GM23248 (cell line): Measurements from ENCODE around the gene PLCD3. TPM values are rescaled to one million over a fixed set of nuclear protein-coding genes. Genes with fewer than 3 reads are reported as not detected.

Source experiments
- DNase-seq: peaks from one replicate; pipeline ENCODE4 v3.0.0-alpha.2; 2015
- H2AFZ ChIP-seq: fragments of 200-600 bp; sonication (generic); 2 replicates; pipeline ENCODE4 v1.6.1; 2016; ENCODE audit warnings: antibody characterized with exemption
- H3F3A ChIP-seq: fragments of 200-600 bp; sonication (generic); 2 replicates; pipeline ENCODE4 v1.6.1; 2016; ENCODE audit warnings: mild to moderate bottlenecking, antibody characterized with exemption, mixed run types; ENCODE audit not compliant: insufficient read depth
- H3K27ac ChIP-seq: fragments of 200-600 bp; sonication (generic); 2 replicates; pipeline ENCODE4 v1.5.1; 2016; ENCODE audit warnings: mild to moderate bottlenecking
- H3K27me3 ChIP-seq: fragments of 200-600 bp; sonication (generic); replicated peaks from 2 replicates; pipeline ENCODE4 v1.6.1; 2016; ENCODE audit warnings: mild to moderate bottlenecking; ENCODE audit not compliant: insufficient read depth
- H3K36me3 ChIP-seq: fragments of 200-600 bp; sonication (generic); 2 replicates; pipeline ENCODE4 v1.6.1; 2016; ENCODE audit warnings: low read depth, mild to moderate bottlenecking
- H3K4me1 ChIP-seq: fragments of 200-600 bp; sonication (generic); 2 replicates; pipeline ENCODE4 v1.6.1; 2016; ENCODE audit warnings: mild to moderate bottlenecking; ENCODE audit not compliant: insufficient read depth
- H3K4me2 ChIP-seq: fragments of 200-600 bp; sonication (generic); one replicate; pipeline ENCODE4 v1.6.1; 2016; ENCODE audit warnings: mild to moderate bottlenecking; ENCODE audit not compliant: unreplicated experiment
- H3K4me3 ChIP-seq: fragments of 200-600 bp; sonication (generic); 2 replicates; pipeline ENCODE4 v1.5.1; 2016; ENCODE audit warnings: mild to moderate bottlenecking
- H3K79me2 ChIP-seq: fragments of 200-600 bp; sonication (generic); 2 replicates; pipeline ENCODE4 v1.6.1; 2016; ENCODE audit warnings: mild to moderate bottlenecking; ENCODE audit not compliant: insufficient read depth
- H3K9ac ChIP-seq: fragments of 200-600 bp; sonication (generic); 2 replicates; pipeline ENCODE4 v1.6.1; 2016; ENCODE audit warnings: mild to moderate bottlenecking
- H3K9me2 ChIP-seq: fragments of 200-600 bp; sonication (generic); 2 replicates; pipeline ENCODE4 v1.6.1; 2016; ENCODE audit warnings: mixed run types, mild to moderate bottlenecking, moderate library complexity; ENCODE audit not compliant: insufficient read depth
- H3K9me3 ChIP-seq: fragments of 200-600 bp; sonication (generic); one replicate; pipeline ENCODE4 v1.6.1; 2017; ENCODE audit warnings: low read depth
- H4K20me1 ChIP-seq: fragments of 200-600 bp; sonication (generic); 2 replicates; pipeline ENCODE4 v1.6.0; 2016; ENCODE audit not compliant: insufficient read depth
- EZH2 ChIP-seq: fragments of 200-600 bp; sonication (generic); IDR thresholded peaks from 2 replicates; pipeline ENCODE4 v1.6.1; 2018; ENCODE audit warnings: antibody characterized with exemption, mild to moderate bottlenecking; ENCODE audit not compliant: insufficient read depth, poor library complexity, severe bottlenecking
- EZH2phosphoT487 ChIP-seq: fragments of 200-600 bp; sonication (generic); IDR thresholded peaks from 2 replicates; pipeline ENCODE4 v1.6.1; 2018; ENCODE audit warnings: antibody characterized with exemption, moderate library complexity, mild to moderate bottlenecking, low read depth; ENCODE audit not compliant: insufficient read depth
- WGBS, 2 experiments: methylation state at CpG; one replicate each; pipeline ENCODE4 v1.1.6; 2015 to 2017; ENCODE audit warnings: low lambda C conversion rate in 2 of 2, low coverage in 1 of 2; ENCODE audit errors: missing lambda C conversion rate in 2 of 2; 5-methylcytosine and 5-hydroxymethylcytosine counted together
- in situ Hi-C: fragments of 300-500 bp; cut with MboI; formaldehyde crosslinking; loops from 2 replicates; pipeline ENCODE4 v1.15.0; 2020
- polyA plus RNA-seq: library from polyadenylated mRNA; unstranded; fragments of >200 nt; fragmentation: Nextera tagmentation; extraction: Ambion mirVana; gene quantifications from 2 replicates; pipeline ENCODE4 v1.2.1, GENCODE V29; 2016
- total RNA-seq: library from RNA; depleted of rRNA; stranded (reverse); fragments of >200 nt; shearing (Covaris generic); gene quantifications from 2 replicates; pipeline ENCODE4 v1.2.3, GENCODE V29; 2014

PLCD3 gene
- total and polyA plus RNA-seq, 2 experiments from 2014 or later, result 17.1 to 30.2 TPM

- Histone ChIP-seq H3K27me3 (no peaks in the 10 kb centered on the region), H3F3A (peaks cover 75% of the 10 kb centered on the region), H2AFZ (no peak overlapping the region), H3K9me3 (no peaks in the 10 kb centered on the region), H3K9me2 (no peaks in the 10 kb centered on the region), H3K4me3 (no peak overlapping the region), H3K79me2 (peaks cover 53% of the 10 kb centered on the region), H3K4me1 (peaks cover 49% of the 10 kb centered on the region), H3K4me2 (no peak overlapping the region), H3K36me3 (peaks cover 63% of the 10 kb centered on the region), H3K27ac (0 out of 2 replicates have a peak overlapping the region, but pooled peaks have one; percentile 12), H3K9ac (no peak overlapping the region), H4K20me1 (no peaks in the 10 kb centered on the region)
- TF ChIP-seq EZH2phosphoT487 (no peak), EZH2 (no peak)
- in situ Hi-C loops, result no loop called here
- DNase-seq, result no peak
- whole genome bisulfite sequencing, 2 experiments, result 87 to 91% methylated on average over 3 of the region's 3 CpGs
These were observed 43.6 kb downstream of the PLCD3 start for GRCh38 chr17:45088741-45089140.

GRCh38 chr17:45087978-45088377 is 44.3 kb downstream of the PLCD3 start:
- Histone ChIP-seq H3K9me3 (no peaks in the 10 kb centered on the region), H3K4me3 (no peak overlapping the region), H3K79me2 (peaks cover 60% of the 10 kb centered on the region), H3F3A (peaks cover 68% of the 10 kb centered on the region), H3K4me2 (peak overlapping the region; percentile 7), H3K9ac (peak overlapping the region; percentile 22; the same call in 1 of the 2 replicates), H2AFZ (no peak overlapping the region), H3K36me3 (peaks cover 66% of the 10 kb centered on the region), H4K20me1 (no peaks in the 10 kb centered on the region), H3K27ac (peak overlapping the region; percentile 53), H3K9me2 (no peaks in the 10 kb centered on the region), H3K4me1 (peaks cover 41% of the 10 kb centered on the region), H3K27me3 (no peaks in the 10 kb centered on the region)
- no peak for TF ChIP-seq EZH2
- TF ChIP-seq EZH2phosphoT487, result no peak
- WGBS, 2 experiments, result 60 to 61% methylated on average over 5 of the region's 5 CpGs
- in situ Hi-C loops, result no loop called here
- DNase-seq, result no peak

- TF ChIP-seq EZH2phosphoT487 (no peak), EZH2 (no peak)
- H3K27me3 ChIP-seq, result no peaks in the 10 kb centered on the region
- H3K9me2 ChIP-seq, result no peaks in the 10 kb centered on the region
- 12 to 21% methylated on average over 3 of the region's 3 CpGs for WGBS, 2 experiments
- no peaks in the 10 kb centered on the region for H4K20me1 ChIP-seq
- H3F3A ChIP-seq, result peaks cover 66% of the 10 kb centered on the region
- in situ Hi-C loops, result no loop called here
- peaks cover 65% of the 10 kb centered on the region for H3K79me2 ChIP-seq
- H3K9me3 ChIP-seq, result no peaks in the 10 kb centered on the region
- H3K36me3 ChIP-seq, result peaks cover 69% of the 10 kb centered on the region
- peak overlapping the region; percentile 22; the same call in 1 of the 2 replicates for H3K9ac ChIP-seq
- peak overlapping the region; percentile 53 for H3K27ac ChIP-seq
- peak overlapping the region; percentile 7 for H3K4me2 ChIP-seq
- DNase-seq, result peak; percentile 50
- H2AFZ ChIP-seq, result no peak overlapping the region
- H3K4me3 ChIP-seq, result no peak overlapping the region
- peaks cover 39% of the 10 kb centered on the region for H3K4me1 ChIP-seq
These were observed 44.8 kb downstream of the PLCD3 start for GRCh38 chr17:45087504-45087975.

GRCh38 chr17:45086865-45087503 is 45.3 kb downstream of the PLCD3 start:
- DNase-seq, result no peak
- in situ Hi-C loops, result no loop called here
- H4K20me1 ChIP-seq, result no peaks in the 10 kb centered on the region
- peak overlapping the region; percentile 53 for H3K27ac ChIP-seq
- H2AFZ ChIP-seq, result no peak overlapping the region
- no peaks in the 10 kb centered on the region for H3K9me2 ChIP-seq
- no peaks in the 10 kb centered on the region for H3K9me3 ChIP-seq
- H3K79me2 ChIP-seq, result peaks cover 70% of the 10 kb centered on the region
- peaks cover 33% of the 10 kb centered on the region for H3K4me1 ChIP-seq
- 75 to 76% methylated on average over 6 of the region's 6 CpGs for WGBS, 2 experiments
- H3F3A ChIP-seq, result peaks cover 60% of the 10 kb centered on the region
- TF ChIP-seq EZH2phosphoT487, result no peak
- TF ChIP-seq EZH2, result no peak
- no peak overlapping the region for H3K4me2 ChIP-seq
- H3K4me3 ChIP-seq, result no peak overlapping the region
- peak overlapping the region; percentile 22; the same call in 1 of the 2 replicates for H3K9ac ChIP-seq
- H3K36me3 ChIP-seq, result peaks cover 75% of the 10 kb centered on the region
- no peaks in the 10 kb centered on the region for H3K27me3 ChIP-seq
